Right lobe of liver (tissue), 6 donors: ENCODE results near the gene ST3GAL2. TPM values are rescaled to one million over a fixed set of nuclear protein-coding genes. Genes with fewer than 3 reads are reported as not detected.

Experiments
- ATAC-seq, 4 donors: fragments of 200-7000 bp; cut with Tn5 transposase; one replicate each; pipeline ENCODE4 v1.9.1; 2020; ENCODE audit warnings: mild to moderate bottlenecking in 4 of 4, moderate library complexity in 4 of 4
- DNase-seq, 3 donors: peaks; one replicate each; pipeline ENCODE4 v3.0.0-alpha.2; 2020
- H3K27ac ChIP-seq, 3 donors: fragments of 200-600 bp; one replicate each; pipeline ENCODE4 v1.8.0; 2022
- H3K27me3 ChIP-seq, 2 donors: fragments of 200-600 bp; one replicate each; pipeline ENCODE4 v1.8.0; 2022
- H3K36me3 ChIP-seq, 4 donors: fragments of 200-600 bp; sonication (generic) in 1 of 4; one replicate each; pipeline versions ENCODE4 v1.5.1 to v1.8.0; 2017 to 2022; ENCODE audit warnings: control low read depth in 1 of 4
- H3K4me1 ChIP-seq, 4 donors: fragments of 200-600 bp; sonication (generic) in 1 of 4; one replicate each; pipeline versions ENCODE4 v1.5.1 to v1.8.0; 2017 to 2022; ENCODE audit warnings: control low read depth in 1 of 4
- H3K4me3 ChIP-seq, 3 donors: fragments of 200-600 bp; one replicate each; pipeline ENCODE4 v1.8.0; 2022
- H3K9me3 ChIP-seq, 4 donors: fragments of 200-600 bp; sonication (generic) in 1 of 4; one replicate each; pipeline versions ENCODE4 v1.5.1 to v1.8.0; 2017 to 2022; ENCODE audit warnings: control low read depth in 1 of 4
- POLR2A ChIP-seq: fragments of 450-650 bp; IDR thresholded peaks from one replicate; pipeline ENCODE4 v1.6.1; 2017; ENCODE audit warnings: antibody characterized with exemption, mild to moderate bottlenecking
- WGBS: methylation state at CpG from one replicate; pipeline ENCODE4 v1.1.6; 2018; ENCODE audit warnings: low coverage, low lambda C conversion rate; ENCODE audit not compliant: insufficient coverage; ENCODE audit errors: missing lambda C conversion rate; 5-methylcytosine and 5-hydroxymethylcytosine counted together
- intact Hi-C, 2 donors: fragments of 100-400 bp; cut with DNase I; formaldehyde crosslinking; loops; one replicate each; pipeline versions ENCODE4 v1.11.2 to v1.14.1; 2022
- total RNA-seq, 6 experiments: library from RNA; depleted of rRNA in 2 of 6; stranded (reverse); fragments of >200 nt in 2 of 6; fragmentation: NEBNext Ultra II Directional in 3 of 6; extraction: Animal tissue kit (Norgen Biotek cat#: 25700) in 3 of 6; gene quantifications; one replicate each; pipeline versions ENCODE4 v1.1.0 to v1.2.4, GENCODE V29; 2016 to 2023
- TF ChIP-seq, protein P1 (sequence below), 4 donors: fragments of 200-600 bp in 3 of 4; fragments of 450-650 bp in 1 of 4; IDR thresholded peaks; one replicate each; pipeline versions ENCODE4 v1.5.1 to v1.8.0; 2016 to 2022; ENCODE audit warnings: antibody characterized with exemption in 4 of 4, mild to moderate bottlenecking in 2 of 4
- donor health status: DM: no; HTN: yes; CAD: no.
- donor health status: DM: no; HTN: no; CAD: no.
- donor health status: DM: no; HTN: no; CAD: no.
- donor health status: DM: no; HTN: yes; CAD: no.
- donor health status: DM: no; HTN: yes; CAD: no.

The ST3GAL2 gene
- total RNA-seq, 6 experiments from 2014 or later: 10.4 to 16.7 (median 14.5) TPM

DNA sequence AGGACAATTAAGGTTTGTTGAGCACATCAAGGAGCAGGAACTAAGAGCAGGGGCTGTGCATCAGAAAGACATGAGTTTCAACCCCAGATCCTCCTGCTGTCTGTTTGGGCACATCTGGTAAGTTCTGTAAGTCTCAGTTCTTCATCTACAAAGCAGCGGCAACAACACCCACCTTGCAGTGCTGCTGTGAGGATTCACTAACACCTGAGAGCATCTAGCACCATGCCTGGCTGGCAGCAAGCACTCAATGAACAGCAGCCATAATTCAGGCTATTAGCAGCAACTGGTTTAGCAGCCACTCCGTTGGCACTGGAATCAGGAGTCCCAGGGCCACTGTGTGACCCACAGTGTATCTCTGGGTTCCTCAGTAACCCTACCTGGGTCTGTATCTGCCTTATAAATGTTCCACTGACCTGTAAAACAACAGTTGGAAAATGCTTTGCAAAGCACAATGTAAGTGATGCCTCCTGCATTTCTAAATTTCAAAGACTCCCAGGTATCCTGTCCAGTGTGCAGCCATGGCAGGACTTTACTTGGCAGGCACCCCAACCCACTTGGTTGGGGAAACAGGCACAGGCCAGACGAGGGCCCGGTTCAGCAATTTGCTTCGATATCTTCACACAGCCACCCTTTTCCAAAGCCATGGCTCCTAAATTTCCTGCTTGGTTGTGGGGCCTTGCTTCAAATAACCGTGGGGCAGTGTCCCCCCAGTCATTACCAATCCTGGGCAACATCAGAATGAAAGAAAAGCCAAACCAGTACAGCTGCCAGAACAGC lies 4.2 kb downstream of the ST3GAL2 start:
- WGBS: no CpG with 5 or more reads among the region's 6 CpGs
- peaks cover 0 to 2% (median 0%) of the 10 kb centered on the region in 4 donors for H3K36me3 ChIP-seq
- H3K4me3 ChIP-seq: no peak overlapping the region
- no peaks in the 10 kb centered on the region for H3K9me3 ChIP-seq
- H3K27me3 ChIP-seq: no peaks in the 10 kb centered on the region
- H3K4me1 ChIP-seq: peaks cover 0 to 37% (median 6%) of the 10 kb centered on the region in 4 donors
- DNase-seq (no peak), ATAC-seq (no peak)
- TF ChIP-seq POLR2A: no peak
- TF ChIP-seq, protein P1, sequence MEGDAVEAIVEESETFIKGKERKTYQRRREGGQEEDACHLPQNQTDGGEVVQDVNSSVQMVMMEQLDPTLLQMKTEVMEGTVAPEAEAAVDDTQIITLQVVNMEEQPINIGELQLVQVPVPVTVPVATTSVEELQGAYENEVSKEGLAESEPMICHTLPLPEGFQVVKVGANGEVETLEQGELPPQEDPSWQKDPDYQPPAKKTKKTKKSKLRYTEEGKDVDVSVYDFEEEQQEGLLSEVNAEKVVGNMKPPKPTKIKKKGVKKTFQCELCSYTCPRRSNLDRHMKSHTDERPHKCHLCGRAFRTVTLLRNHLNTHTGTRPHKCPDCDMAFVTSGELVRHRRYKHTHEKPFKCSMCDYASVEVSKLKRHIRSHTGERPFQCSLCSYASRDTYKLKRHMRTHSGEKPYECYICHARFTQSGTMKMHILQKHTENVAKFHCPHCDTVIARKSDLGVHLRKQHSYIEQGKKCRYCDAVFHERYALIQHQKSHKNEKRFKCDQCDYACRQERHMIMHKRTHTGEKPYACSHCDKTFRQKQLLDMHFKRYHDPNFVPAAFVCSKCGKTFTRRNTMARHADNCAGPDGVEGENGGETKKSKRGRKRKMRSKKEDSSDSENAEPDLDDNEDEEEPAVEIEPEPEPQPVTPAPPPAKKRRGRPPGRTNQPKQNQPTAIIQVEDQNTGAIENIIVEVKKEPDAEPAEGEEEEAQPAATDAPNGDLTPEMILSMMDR (IDR thresholded peaks at IDR 0.05): no peak
- intact Hi-C loops: no loop called here
- no peak overlapping the region for H3K27ac ChIP-seq

DNA sequence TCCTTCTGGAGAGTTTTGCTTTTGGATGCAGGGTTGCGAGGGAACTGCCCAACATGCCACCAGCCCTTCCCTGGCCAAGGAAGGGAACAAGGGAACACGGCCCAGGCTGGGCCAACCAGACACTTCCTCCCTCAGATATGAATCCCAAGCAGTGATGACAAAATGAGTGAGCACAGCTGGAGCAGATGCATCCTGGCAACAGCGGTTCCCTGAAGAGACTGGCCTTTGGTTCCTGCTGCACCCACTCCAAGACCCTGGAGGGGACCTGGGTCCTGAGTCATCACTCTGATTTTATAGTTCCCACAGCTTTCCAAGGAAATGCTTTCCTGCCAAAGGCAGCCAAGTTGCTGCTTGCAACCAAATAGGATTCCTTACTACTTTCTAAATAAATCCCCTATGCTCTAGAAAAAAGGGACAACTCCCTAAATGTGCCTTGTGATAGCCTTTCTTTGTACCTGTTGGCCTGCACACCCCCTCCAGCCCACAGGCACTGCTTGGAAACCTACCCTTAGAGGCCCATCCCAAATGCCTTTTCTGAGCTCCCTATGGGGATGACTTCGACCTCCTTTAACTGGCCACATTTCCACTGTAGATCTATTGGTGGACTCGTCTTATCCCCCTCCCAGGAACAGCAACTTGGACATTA lies 5.3 kb downstream of the ST3GAL2 start:
- Histone ChIP-seq H3K27ac (no peak overlapping the region), H3K9me3 (no peaks in the 10 kb centered on the region), H3K27me3 (no peaks in the 10 kb centered on the region), H3K36me3 (peaks cover 0 to 2% (median 0%) of the 10 kb centered on the region in 4 donors), H3K4me3 (no peak overlapping the region), H3K4me1 (peaks cover 0 to 45% (median 10%) of the 10 kb centered on the region in 4 donors)
- DNase-seq (no peak), ATAC-seq (peak; percentile 5 to 16 (median 8))
- 56% methylated on average over 5 of the region's 5 CpGs for WGBS
- TF ChIP-seq, protein P1 (IDR thresholded peaks at IDR 0.05): no peak
- TF ChIP-seq POLR2A: no peak
- intact Hi-C loops: no loop called here

DNA sequence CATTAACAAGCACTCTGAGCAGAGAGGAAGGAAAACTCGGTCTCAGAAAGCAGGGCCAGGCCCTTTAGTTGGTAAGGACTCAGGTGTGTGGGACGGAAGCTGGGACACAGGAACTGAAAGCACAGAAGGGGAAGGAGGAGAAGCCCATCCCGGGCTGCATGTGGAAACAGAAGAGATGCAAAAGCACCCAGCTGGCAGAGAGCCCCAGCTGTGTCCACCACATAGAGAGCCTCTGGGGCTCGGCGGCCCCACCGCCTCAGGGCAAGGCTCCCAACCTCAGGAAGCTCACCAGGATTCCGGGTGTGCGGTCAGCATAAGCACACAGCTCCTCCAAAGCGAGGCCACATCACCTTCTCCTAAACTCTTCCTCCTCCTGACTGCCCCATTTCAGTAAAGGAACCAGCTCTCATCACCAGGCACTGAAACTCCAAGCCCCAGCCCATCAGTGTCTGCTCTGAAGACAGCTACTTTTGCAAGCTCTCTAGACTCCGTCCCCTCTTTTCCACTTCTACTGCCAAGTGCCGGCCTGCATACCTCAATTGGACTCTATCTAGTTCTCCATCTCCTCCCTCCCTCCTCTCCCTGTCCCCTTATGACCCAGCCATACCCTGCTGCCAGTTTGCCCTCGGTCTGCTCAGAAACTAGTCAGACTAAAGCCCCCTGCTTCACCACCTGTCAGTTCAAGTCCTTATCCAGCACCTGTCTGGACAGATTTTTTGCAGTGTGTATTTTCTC lies 6.0 kb downstream of the ST3GAL2 start:
- 36% methylated on average over 7 of the region's 12 CpGs for WGBS
- peaks cover 2 to 48% (median 16%) of the 10 kb centered on the region in 4 donors for H3K4me1 ChIP-seq
- ATAC-seq: no peak
- H3K4me3 ChIP-seq: no peak overlapping the region
- TF ChIP-seq, protein P1 (IDR thresholded peaks at IDR 0.05): no peak
- no peak for TF ChIP-seq POLR2A
- H3K27me3 ChIP-seq: no peaks in the 10 kb centered on the region
- DNase-seq: no peak
- H3K36me3 ChIP-seq: peaks cover 0 to 2% (median 0%) of the 10 kb centered on the region in 4 donors
- no peaks in the 10 kb centered on the region for H3K9me3 ChIP-seq
- peak overlapping the region in 1 of 3 donors; percentile 28 for H3K27ac ChIP-seq
- intact Hi-C loops: no loop called here

DNA sequence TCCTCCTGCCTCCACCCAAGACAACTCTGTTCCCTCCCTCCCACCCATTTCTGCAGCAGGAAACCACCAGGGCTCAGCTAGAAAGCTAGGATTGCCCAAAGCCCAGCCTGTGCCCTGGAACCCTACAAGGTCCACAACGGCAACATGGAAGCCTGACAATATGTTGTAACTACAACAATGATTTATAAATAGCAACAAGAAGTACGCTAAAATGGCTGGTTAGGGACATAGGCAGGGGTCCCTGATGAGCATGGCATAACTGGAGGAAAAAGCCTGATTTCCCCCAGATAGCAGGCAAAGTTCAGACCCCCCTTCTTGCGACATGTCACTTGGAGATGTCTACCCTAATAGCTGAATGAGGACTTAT lies 6.6 kb downstream of the ST3GAL2 start:
- peak overlapping the region in 1 of 3 donors; percentile 28 for H3K27ac ChIP-seq
- H3K4me1 ChIP-seq: peaks cover 2 to 49% (median 19%) of the 10 kb centered on the region in 4 donors
- ATAC-seq (no peak), DNase-seq (no peak)
- peaks cover 0 to 2% (median 0%) of the 10 kb centered on the region in 4 donors for H3K36me3 ChIP-seq
- 58% methylated on average over 3 of the region's 3 CpGs for WGBS
- H3K9me3 ChIP-seq: no peaks in the 10 kb centered on the region
- intact Hi-C loops: no loop called here
- H3K4me3 ChIP-seq: no peak overlapping the region
- no peak for TF ChIP-seq POLR2A
- TF ChIP-seq, protein P1 (IDR thresholded peaks at IDR 0.05): no peak
- no peaks in the 10 kb centered on the region for H3K27me3 ChIP-seq
